B cell (primary cell): Measurements from ENCODE around the gene MYO6. TPM values are rescaled to one million over a fixed set of nuclear protein-coding genes. Genes with fewer than 3 reads are reported as not detected.

Source experiments
- ATAC-seq: fragments of 200-7000 bp; cut with Tn5 transposase; one replicate; pipeline ENCODE4 v1.10.0; 2021; ENCODE audit warnings: low read depth, mild to moderate bottlenecking, moderate number of reproducible peaks, moderate library complexity
- CTCF ChIA-PET: fragments of 350-600 bp; sonication (Branson Sonifier 250); formaldehyde crosslinking; loops from one replicate; lab custom pipeline; 2021; ENCODE audit warnings: antibody characterized with exemption, inconsistent platforms; lab: Charles Lee
- POLR2A ChIA-PET: fragments of 350-600 bp; sonication (Branson Sonifier 250); formaldehyde crosslinking; loops from one replicate; lab custom pipeline; 2021; ENCODE audit warnings: antibody characterized with exemption; lab: Charles Lee
- DNase-seq: peaks from one replicate; pipeline ENCODE4 v3.0.0; 2013
- H2AFZ ChIP-seq: 2 replicates; pipeline ENCODE4 v1.6.1; 2012; ENCODE audit warnings: mild to moderate bottlenecking, low read depth, low read length; ENCODE audit not compliant: insufficient read depth, poor library complexity, severe bottlenecking
- H3K27ac ChIP-seq, 2 donors: 1 replicate in 1 of 2; 2 replicates in 1 of 2; pipeline ENCODE4 v1.5.1; 2012 to 2013; ENCODE audit warnings: low read length in 2 of 2, mild to moderate bottlenecking in 2 of 2, moderate library complexity in 1 of 2
- H3K27me3 ChIP-seq, 4 experiments: fragments of 200-600 bp in 1 of 4; sonication (generic) in 1 of 4; replicated peaks in 1 of 4; 1 replicate in 2 of 4; 2 replicates in 2 of 4; pipeline versions ENCODE4 v1.6.1 to v1.7.0; 2013 to 2016; ENCODE audit warnings: low read length in 3 of 4, mild to moderate bottlenecking in 2 of 4, mixed read lengths in 1 of 4, moderate library complexity in 1 of 4; ENCODE audit not compliant: insufficient read depth in 4 of 4, control insufficient read depth in 3 of 4; ENCODE audit errors: control extremely low read depth in 1 of 4
- H3K36me3 ChIP-seq, 2 experiments: replicated peaks in 1 of 2; 1 replicate in 1 of 2; 2 replicates in 1 of 2; pipeline versions ENCODE4 v1.6.1 to v1.7.1; 2013; ENCODE audit warnings: low read length in 1 of 2; ENCODE audit not compliant: insufficient read depth in 2 of 2, control insufficient read depth in 1 of 2; ENCODE audit errors: control extremely low read depth in 1 of 2, extremely low read depth in 1 of 2
- H3K4me1 ChIP-seq, 2 donors: fragments of 200-600 bp in 1 of 2; sonication (generic) in 1 of 2; 1 replicate in 1 of 2; 2 replicates in 1 of 2; pipeline versions ENCODE4 v1.5.1 to v1.6.1; 2013 to 2017; ENCODE audit warnings: low read length in 2 of 2; ENCODE audit not compliant: control insufficient read depth in 2 of 2, insufficient read depth in 2 of 2
- H3K4me2 ChIP-seq: replicated peaks from 2 replicates; pipeline ENCODE3; 2012; ENCODE audit warnings: mild to moderate bottlenecking, low read depth, low read length; ENCODE audit not compliant: poor library complexity, severe bottlenecking
- H3K4me3 ChIP-seq, 5 experiments: fragments of 200-600 bp in 1 of 5; sonication (generic) in 1 of 5; 1 replicate in 3 of 5; 2 replicates in 2 of 5; pipeline versions ENCODE4 v1.5.1 to v1.7.0; 2011 to 2016; ENCODE audit warnings: low read length in 4 of 5, mild to moderate bottlenecking in 4 of 5, low read depth in 2 of 5, control low read depth in 1 of 5, moderate library complexity in 1 of 5; ENCODE audit not compliant: insufficient read depth in 1 of 5; ENCODE audit errors: control extremely low read depth in 1 of 5, extremely low read depth in 1 of 5
- H3K79me2 ChIP-seq: fragments of 200-600 bp; sonication (generic); one replicate; pipeline ENCODE4 v1.6.0; 2016; ENCODE audit warnings: low read length; ENCODE audit not compliant: control insufficient read depth, insufficient read depth
- H3K9ac ChIP-seq: fragments of 200-600 bp; sonication (generic); 2 replicates; pipeline ENCODE4 v1.6.1; 2017; ENCODE audit warnings: mild to moderate bottlenecking, low read length, moderate library complexity
- H3K9me3 ChIP-seq, 3 donors: one replicate each; pipeline versions ENCODE4 v1.6.1 to v1.7.1; 2013; ENCODE audit warnings: low read length in 2 of 3; ENCODE audit not compliant: control insufficient read depth in 2 of 3, insufficient read depth in 1 of 3; ENCODE audit errors: control extremely low read depth in 1 of 3
- H4K20me1 ChIP-seq: 2 replicates; pipeline ENCODE4 v1.6.0; 2012; ENCODE audit warnings: mild to moderate bottlenecking, low read length; ENCODE audit not compliant: insufficient read depth, control insufficient read depth, poor library complexity, severe bottlenecking
- H3K27ac Mint-ChIP-seq: one replicate; pipeline ENCODE4 v1.8.0; 2021; ENCODE audit warnings: mixed read lengths
- H3K27me3 Mint-ChIP-seq: one replicate; pipeline ENCODE4 v1.8.0; 2021; ENCODE audit warnings: mixed read lengths
- H3K4me1 Mint-ChIP-seq: one replicate; pipeline ENCODE4 v1.8.0; 2021; ENCODE audit warnings: mixed read lengths
- H3K4me3 Mint-ChIP-seq: one replicate; pipeline ENCODE4 v1.8.0; 2021; ENCODE audit warnings: mixed read lengths
- H3K9me3 Mint-ChIP-seq: one replicate; pipeline ENCODE4 v1.8.0; 2022; ENCODE audit warnings: mixed read lengths; ENCODE audit not compliant: insufficient read depth
- EZH2 ChIP-seq: IDR thresholded peaks from 2 replicates; pipeline ENCODE4 v1.6.1; 2012; ENCODE audit warnings: borderline replicate concordance, low read depth, mild to moderate bottlenecking, moderate library complexity, low read length; ENCODE audit not compliant: insufficient read depth, poor library complexity, severe bottlenecking
- WGBS: methylation state at CpG from one replicate; pipeline ENCODE4 v1.1.5; 2013; ENCODE audit warnings: missing lambda C conversion rate; ENCODE audit not compliant: insufficient coverage; 5-methylcytosine and 5-hydroxymethylcytosine counted together
- intact Hi-C: fragments of 100-400 bp; cut with micrococcal nuclease; formaldehyde crosslinking; loops from one replicate; pipeline ENCODE4 v1.10.0; 2022
- polyA plus RNA-seq: library from polyadenylated mRNA; depleted of rRNA; stranded (reverse); fragments of >200 nt; gene quantifications from 2 replicates; pipeline ENCODE4 v1.2.3, GENCODE V29; 2012
- total RNA-seq, 2 donors: library from RNA; stranded (reverse); fragments of 120-200 nt in 1 of 2; gene quantifications; 1 replicate in 1 of 2; 2 replicates in 1 of 2; pipeline versions ENCODE4 v1.2.3 to v1.2.4, GENCODE V29; 2013 to 2022
- TF ChIP-seq, protein P1 (sequence below): fragments of 200-600 bp; IDR thresholded peaks from one replicate; pipeline ENCODE4 v1.8.0; 2022; ENCODE audit warnings: antibody characterized with exemption, mild to moderate bottlenecking

Gene MYO6
- total and polyA plus RNA-seq, 2 donors (not counting 1 experiment from before 2014, with no cell fraction given): 0.09 to 0.59 TPM

GRCh38 chr6:75932067-75932466 lies 183.0 kb downstream of the MYO6 start:
- Histone ChIP-seq H3K4me1 (peaks cover 8 to 9% of the 10 kb centered on the region in 2 donors), H3K27me3 (peaks cover 0 to 20% (median 3%) of the 10 kb centered on the region in 4 experiments), H3K27ac (no peak overlapping the region), H3K9ac (no peak overlapping the region), H3K36me3 (no peaks in the 10 kb centered on the region), H3K79me2 (no peaks in the 10 kb centered on the region), H3K4me2 (no peak overlapping the region), H3K9me3 (no peaks in the 10 kb centered on the region), H2AFZ (no peak overlapping the region), H4K20me1 (no peaks in the 10 kb centered on the region), H3K4me3 (no peak overlapping the region)
- Mint-ChIP-seq H3K4me3 (no peak overlapping the region), H3K4me1 (peaks cover 6% of the 10 kb centered on the region), H3K9me3 (no peaks in the 10 kb centered on the region), H3K27me3 (peaks cover 22% of the 10 kb centered on the region), H3K27ac (no peak overlapping the region)
- CTCF ChIA-PET: no interaction called here
- intact Hi-C loops: no loop called here
- WGBS: 70% methylated on average over 3 of the region's 5 CpGs
- DNase-seq (no peak), ATAC-seq (no peak)
- no peak for TF ChIP-seq EZH2
- TF ChIP-seq, protein P1, sequence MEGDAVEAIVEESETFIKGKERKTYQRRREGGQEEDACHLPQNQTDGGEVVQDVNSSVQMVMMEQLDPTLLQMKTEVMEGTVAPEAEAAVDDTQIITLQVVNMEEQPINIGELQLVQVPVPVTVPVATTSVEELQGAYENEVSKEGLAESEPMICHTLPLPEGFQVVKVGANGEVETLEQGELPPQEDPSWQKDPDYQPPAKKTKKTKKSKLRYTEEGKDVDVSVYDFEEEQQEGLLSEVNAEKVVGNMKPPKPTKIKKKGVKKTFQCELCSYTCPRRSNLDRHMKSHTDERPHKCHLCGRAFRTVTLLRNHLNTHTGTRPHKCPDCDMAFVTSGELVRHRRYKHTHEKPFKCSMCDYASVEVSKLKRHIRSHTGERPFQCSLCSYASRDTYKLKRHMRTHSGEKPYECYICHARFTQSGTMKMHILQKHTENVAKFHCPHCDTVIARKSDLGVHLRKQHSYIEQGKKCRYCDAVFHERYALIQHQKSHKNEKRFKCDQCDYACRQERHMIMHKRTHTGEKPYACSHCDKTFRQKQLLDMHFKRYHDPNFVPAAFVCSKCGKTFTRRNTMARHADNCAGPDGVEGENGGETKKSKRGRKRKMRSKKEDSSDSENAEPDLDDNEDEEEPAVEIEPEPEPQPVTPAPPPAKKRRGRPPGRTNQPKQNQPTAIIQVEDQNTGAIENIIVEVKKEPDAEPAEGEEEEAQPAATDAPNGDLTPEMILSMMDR: no peak
- POLR2A ChIA-PET: no interaction called here

GRCh38 chr6:75933387-75933975 lies 184.4 kb downstream of the MYO6 start:
- no peak overlapping the region for H3K4me3 Mint-ChIP-seq
- POLR2A ChIA-PET: no interaction called here
- Histone ChIP-seq H4K20me1 (no peaks in the 10 kb centered on the region), H3K36me3 (no peaks in the 10 kb centered on the region), H3K4me2 (no peak overlapping the region), H3K79me2 (no peaks in the 10 kb centered on the region), H3K27me3 (peaks cover 0 to 20% (median 3%) of the 10 kb centered on the region in 4 experiments), H2AFZ (no peak overlapping the region), H3K9ac (no peak overlapping the region), H3K4me1 (peaks cover 8 to 9% of the 10 kb centered on the region in 2 donors), H3K4me3 (no peak overlapping the region), H3K9me3 (no peaks in the 10 kb centered on the region), H3K27ac (no peak overlapping the region)
- peaks cover 22% of the 10 kb centered on the region for H3K27me3 Mint-ChIP-seq
- no peak overlapping the region for H3K27ac Mint-ChIP-seq
- no peak for DNase-seq
- H3K4me1 Mint-ChIP-seq: peaks cover 6% of the 10 kb centered on the region
- TF ChIP-seq EZH2: no peak
- TF ChIP-seq, protein P1: no peak
- no peak for ATAC-seq
- H3K9me3 Mint-ChIP-seq: no peaks in the 10 kb centered on the region
- 67% methylated on average over 4 of the region's 7 CpGs for WGBS
- intact Hi-C loops: no loop called here
- CTCF ChIA-PET: interaction anchor here (0.9 to 1.7 kb wide), 2 partner anchors 13 to 37 kb away, joined by 3 read pairs; no protein-coding TSS in a partner anchor
